Amniotic epithelial cell (primary cell): ENCODE measurements around the gene SLC12A5.

ENCODE experiments used
- DNase-seq: peaks from one replicate; pipeline ENCODE4 v3.0.0-alpha.2; 2010; ENCODE audit warnings: low read depth

SLC12A5 gene

GRCh38 chr20:46028110-46028509 is 905 bp upstream of the SLC12A5 start:
- no peak for DNase-seq

- DNase-seq = no peak
These were observed 1.4 kb downstream of the SLC12A5 start for GRCh38 chr20:46030284-46031013.

- DNase-seq = no peak
These were observed 2.1 kb downstream of the SLC12A5 start for GRCh38 chr20:46031014-46031569.

- DNase-seq = no peak
These were observed 2.8 kb downstream of the SLC12A5 start for GRCh38 chr20:46031701-46032254.

DNA sequence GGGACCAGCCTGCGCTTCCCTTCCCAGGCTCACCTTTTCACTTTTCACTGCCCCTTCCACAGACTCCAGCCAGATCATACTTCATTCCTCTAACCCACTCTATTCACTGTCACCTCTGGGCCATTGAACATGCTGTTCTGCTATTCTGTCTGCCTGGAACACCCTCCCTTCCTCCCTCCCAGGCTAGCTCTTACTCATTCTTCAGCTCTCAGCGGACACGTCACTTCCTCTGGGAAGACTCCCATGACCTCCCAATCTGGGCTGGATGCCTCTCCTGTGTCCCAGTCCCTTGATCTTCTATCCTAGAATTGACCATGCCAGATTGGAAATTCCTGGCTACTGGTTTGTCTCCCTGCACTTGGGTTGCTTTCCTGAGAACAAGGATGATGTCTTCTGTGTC is 5.0 kb downstream of the SLC12A5 start:
- no peak for DNase-seq

GRCh38 chr20:46035253-46035652 is 6.2 kb downstream of the SLC12A5 start:
- DNase-seq = no peak

- DNase-seq = no peak
These were observed 6.7 kb downstream of the SLC12A5 start for GRCh38 chr20:46035713-46036112.

DNA sequence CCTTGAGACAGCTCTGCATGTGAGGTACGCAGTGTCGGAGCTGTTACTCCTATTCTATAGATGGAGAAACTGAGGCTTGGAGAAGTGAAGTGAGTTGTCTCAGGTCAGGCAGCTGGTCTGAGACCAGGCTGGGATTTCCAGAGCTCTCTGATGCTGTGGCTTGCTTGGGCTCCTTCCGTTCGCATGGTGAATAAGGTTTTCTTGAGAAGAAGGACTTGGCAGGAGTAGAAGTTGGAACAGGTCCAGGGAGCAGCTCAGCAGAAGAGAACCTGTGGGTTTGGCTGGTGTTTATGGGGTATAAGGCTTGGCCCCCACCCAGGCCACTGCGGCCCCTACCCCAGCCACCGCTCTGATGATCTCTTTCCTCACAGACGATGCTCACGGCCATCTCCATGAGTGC is 7.4 kb downstream of the SLC12A5 start:
- no peak for DNase-seq

DNA sequence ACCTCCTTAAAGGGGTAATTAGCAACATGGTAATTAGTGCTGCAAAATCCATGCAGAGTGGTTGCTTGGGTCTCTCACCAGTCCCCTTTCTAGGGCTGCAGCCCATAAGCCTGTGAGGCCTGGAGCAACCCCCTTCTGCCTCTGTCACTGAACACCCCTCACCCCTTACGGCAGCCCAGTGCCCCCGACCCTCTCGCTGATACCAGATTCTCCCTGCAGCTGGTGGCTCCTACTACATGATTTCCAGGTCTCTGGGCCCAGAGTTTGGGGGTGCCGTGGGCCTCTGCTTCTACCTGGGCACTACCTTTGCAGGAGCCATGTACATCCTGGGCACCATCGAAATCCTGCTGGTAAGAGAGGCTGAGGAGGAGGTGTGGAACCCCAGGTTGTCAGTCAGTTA is 8.0 kb downstream of the SLC12A5 start:
- no peak for DNase-seq

DNA sequence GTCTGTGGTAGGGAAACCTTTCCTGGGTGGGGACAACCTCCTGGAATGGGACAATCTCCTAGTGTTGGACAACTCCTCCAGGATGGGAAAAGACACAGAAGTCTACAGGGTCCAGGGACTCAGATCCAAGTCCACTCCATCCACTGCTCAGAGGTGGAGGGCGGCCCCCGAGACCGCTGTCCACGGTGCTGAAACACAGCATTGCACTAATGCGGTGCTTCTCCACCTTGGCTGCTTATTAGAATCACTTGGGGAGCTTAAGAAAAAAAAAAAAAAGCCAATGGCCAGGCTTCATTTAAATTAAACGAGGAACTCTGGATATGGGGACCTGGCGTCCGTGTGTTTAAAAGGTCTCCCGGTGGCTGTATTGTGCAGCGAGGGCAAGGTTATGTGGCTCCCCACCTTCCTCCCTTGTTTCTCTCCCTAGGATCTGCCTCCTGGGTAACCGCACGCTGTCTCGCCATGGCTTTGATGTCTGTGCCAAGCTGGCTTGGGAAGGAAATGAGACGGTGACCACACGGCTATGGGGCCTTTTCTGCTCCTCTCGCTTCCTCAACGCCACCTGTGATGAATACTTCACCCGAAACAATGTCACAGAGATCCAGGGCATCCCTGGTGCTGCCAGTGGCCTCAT is 12.0 kb downstream of the SLC12A5 start:
- DNase-seq = peak; percentile 39

DNA sequence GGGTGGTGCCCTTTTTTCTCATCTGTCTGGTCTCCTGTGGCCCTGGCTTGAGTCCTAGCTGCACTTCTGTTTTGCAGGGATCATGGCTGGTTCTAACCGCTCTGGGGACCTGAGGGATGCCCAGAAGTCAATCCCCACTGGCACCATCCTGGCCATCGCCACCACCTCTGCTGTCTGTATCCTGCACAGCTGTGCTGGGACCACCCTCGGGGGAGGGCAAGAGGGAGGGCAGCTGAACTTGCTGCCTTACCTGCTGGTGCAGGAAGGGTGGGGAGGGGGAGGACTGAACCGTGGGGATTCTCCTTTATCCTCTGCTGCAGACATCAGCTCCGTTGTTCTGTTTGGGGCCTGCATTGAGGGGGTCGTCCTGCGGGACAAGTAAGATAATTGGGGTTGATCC is 14.5 kb downstream of the SLC12A5 start:
- DNase-seq = no peak

GRCh38 chr20:46044896-46045295 is 15.9 kb downstream of the SLC12A5 start:
- no peak for DNase-seq

DNA sequence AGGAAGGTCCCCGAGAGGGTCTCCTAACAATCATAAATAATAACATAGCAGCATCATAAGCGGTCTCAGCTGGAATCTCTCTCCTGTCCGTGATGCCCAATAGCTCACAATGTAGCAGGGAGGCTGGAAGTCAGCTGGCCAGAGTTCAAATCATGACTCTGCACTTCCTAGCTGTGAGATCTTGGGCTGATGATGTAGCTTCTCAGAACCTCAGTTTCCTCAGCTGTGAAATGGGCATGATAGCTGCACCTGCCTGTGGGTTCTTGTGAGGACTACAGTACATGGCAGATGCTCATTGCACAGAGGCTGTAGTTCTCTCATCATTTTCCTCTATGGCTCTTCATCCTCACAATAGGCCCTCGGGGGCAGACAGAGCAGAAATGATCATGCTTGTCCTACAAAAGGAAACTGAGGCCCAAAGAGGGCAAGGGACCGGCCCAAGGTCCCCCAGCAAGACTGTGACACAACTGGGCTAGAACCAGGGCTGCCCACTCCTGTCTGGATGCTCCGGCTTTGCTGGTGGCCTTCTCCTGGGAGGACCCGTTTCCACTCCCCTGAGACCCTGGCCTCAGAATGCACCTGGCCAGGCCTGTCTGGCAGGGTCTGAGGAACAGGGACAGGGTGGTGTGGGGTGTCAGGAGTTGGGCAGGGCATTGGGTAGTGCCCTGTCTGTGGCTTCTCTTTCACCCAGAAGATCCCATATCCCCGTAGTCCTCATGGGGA is 17.7 kb downstream of the SLC12A5 start:
- no peak for DNase-seq

DNA sequence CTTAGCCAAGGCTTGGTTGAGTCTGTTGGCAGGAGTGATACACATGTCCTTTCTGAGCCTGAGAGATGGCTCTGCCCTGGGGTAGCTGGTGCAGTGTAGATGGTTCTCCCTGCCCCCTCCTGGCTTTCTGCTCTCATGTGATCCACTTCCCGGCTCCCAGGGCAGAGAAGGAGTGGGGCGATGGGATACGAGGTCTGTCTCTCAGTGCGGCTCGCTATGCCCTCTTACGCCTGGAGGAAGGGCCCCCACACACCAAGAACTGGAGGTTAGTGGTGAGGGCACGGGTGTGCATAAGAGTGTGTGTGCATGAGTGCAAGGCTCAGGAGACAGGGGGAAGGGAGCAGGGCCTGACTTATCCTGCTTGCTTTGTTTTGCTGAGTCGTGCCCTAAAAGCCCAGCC is 18.8 kb downstream of the SLC12A5 start:
- DNase-seq = no peak

- no peak for DNase-seq
These were observed 20.2 kb downstream of the SLC12A5 start for GRCh38 chr20:46049190-46049589.

DNA sequence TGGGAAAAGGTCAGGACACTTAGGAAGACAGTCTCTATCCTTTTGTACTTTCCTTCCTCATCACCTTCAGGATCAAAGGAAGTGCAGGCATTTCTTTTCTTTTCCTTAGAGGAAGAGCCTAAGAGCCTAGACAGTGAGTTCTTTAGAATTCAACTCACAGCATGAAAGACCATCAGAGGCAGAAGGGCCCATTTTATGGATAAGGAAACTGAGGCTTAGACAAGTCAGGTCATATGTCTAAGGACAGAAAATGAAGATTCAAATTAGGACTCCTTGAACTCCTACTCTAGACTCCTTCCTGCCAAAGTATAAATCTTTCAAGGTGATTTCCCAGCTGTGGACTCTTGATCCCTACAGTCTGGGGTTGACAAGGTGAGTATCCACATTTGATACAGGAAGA is 20.8 kb downstream of the SLC12A5 start:
- no peak for DNase-seq

DNA sequence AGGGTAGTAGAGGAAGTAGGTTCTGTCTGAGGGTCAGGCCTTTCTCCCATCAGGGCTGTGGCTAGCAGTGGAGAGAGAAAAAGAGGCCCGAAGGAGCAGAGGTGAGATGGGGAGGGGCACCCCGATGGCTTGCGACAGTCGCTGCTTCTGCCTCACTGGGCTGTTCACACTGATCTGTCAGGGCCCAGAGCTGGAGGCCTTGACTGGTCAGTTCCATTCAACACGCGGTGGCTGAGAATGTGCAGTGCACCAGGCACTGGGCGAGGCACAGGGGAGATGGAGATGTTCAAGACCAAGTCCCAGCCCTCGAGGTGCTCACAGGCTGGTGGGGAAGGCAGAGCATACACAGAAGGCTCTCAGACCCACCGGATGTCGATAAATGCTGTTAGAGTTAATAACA is 21.4 kb downstream of the SLC12A5 start:
- no peak for DNase-seq

DNA sequence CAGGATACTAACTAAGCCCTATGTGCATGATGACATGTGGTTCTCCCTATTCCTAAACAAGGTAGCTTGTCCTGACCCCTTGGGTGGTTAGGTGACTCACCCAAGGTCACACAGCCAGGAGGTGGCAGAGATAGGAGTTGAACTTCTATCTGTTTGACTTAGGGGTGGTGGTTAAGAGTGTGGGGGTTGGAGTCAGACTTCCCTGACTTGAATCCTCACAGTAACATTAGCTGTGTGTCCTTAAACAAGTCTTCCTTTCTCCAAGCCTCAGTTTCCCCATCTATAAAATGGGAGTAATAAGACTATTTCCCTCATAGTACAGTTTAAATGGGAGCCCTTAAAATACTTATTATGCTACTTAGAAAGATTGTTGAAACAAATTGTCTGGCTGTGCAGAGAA is 21.9 kb downstream of the SLC12A5 start:
- no peak for DNase-seq

- DNase-seq = no peak
These were observed 22.7 kb downstream of the SLC12A5 start for GRCh38 chr20:46051556-46052308.

- no peak for DNase-seq
These were observed 24.4 kb downstream of the SLC12A5 start for GRCh38 chr20:46053416-46053815.

DNA sequence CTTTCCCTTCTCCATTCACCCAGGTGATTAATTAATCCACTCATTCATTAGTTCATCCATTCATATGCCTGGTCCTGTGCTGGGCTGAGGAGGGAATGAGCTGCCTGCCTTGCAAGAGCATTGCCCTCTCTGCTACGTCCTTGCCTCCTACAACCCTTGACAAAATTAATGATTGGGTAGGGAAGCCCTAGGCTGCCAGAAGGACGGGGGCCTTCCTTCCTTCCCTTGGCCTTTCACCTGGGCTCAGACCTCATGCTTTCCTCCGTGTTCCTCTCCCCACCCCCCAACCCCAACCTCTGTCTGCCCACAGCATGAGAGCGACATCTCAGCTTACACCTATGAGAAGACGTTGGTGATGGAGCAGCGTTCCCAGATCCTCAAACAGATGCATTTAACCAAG is 25.6 kb downstream of the SLC12A5 start:
- DNase-seq = no peak

DNA sequence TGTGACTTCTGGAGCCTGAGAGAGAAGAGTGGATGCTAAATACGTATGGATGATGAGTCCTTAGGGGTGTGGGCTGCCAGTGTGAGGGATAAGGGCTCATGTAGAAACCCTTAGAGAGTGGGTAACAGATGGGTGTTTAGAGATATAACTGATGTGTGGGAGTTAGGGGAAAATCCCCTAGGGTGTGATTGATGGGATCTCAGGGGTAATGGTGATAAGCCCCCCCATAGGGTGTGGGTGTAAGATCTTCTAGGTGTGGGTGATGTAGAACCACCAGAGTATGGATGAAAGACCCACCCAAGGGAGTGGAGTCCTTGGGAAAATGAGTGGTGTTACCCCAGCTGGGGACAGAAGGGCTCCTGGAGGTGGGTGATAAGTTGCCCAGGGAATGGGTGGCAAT is 26.3 kb downstream of the SLC12A5 start:
- DNase-seq = no peak
